K562 (cell line): Measurements from ENCODE around the gene SOX12. TPM values are rescaled to one million over a fixed set of nuclear protein-coding genes. Genes with fewer than 3 reads are reported as not detected.

ENCODE experiments used
- BACH1 ChIP-seq: fragments of 200-800 bp; sonication (Bioruptor generic); IDR thresholded peaks from 2 replicates; pipeline ENCODE4 v1.6.1; 2016; ENCODE audit warnings: missing genetic modification characterization, missing compliant biosample characterization
- CBFA2T3 ChIP-seq: fragments of 450-650 bp; IDR thresholded peaks from 2 replicates; pipeline ENCODE4 v1.6.1; 2017
- EHMT2 ChIP-seq: fragments of 450-650 bp; IDR thresholded peaks from 2 replicates; pipeline ENCODE4 v1.6.1; 2018; ENCODE audit warnings: antibody characterized with exemption
- GABPB1 ChIP-seq: sonication (generic); formaldehyde crosslinking; IDR thresholded peaks from 2 replicates; pipeline ENCODE4 v1.8.0; 2022; ENCODE audit warnings: mild to moderate bottlenecking, missing genetic modification reagents
- GTF2A2 ChIP-seq: IDR thresholded peaks from 2 replicates; pipeline ENCODE4 v1.6.1; 2016; ENCODE audit warnings: mild to moderate bottlenecking, missing genetic modification characterization, missing compliant biosample characterization
- PHB ChIP-seq: fragments of 250-450 bp; sonication (Bioruptor Pico); IDR thresholded peaks from 2 replicates; pipeline ENCODE4 v1.5.0; 2021
- POLR2H ChIP-seq: IDR thresholded peaks from 2 replicates; pipeline ENCODE4 v1.6.1; 2016; ENCODE audit warnings: missing genetic modification characterization, low read depth, mild to moderate bottlenecking, control low read depth, missing compliant biosample characterization, moderate library complexity
- SMARCA5 ChIP-seq: fragments of 450-650 bp; IDR thresholded peaks from 2 replicates; pipeline ENCODE4 v1.6.1; 2016
- TCF3 ChIP-seq: sonication (generic); formaldehyde crosslinking; IDR thresholded peaks from 2 replicates; pipeline ENCODE4 v1.4.0; 2020; ENCODE audit warnings: mild to moderate bottlenecking, missing genetic modification reagents
- ZKSCAN3 ChIP-seq: fragments of 250-450 bp; sonication (Bioruptor Pico); IDR thresholded peaks from 2 replicates; pipeline ENCODE4 v1.4.0; 2020
- polyA plus RNA-seq, 8 experiments: library from polyadenylated mRNA; depleted of rRNA in 4 of 8; stranded (reverse) in 5 of 8; unstranded in 3 of 8; fragments of >200 nt; fragmentation: Nextera tagmentation in 2 of 8; fragmentation: Illumina TruSeq in 1 of 8; extraction: Ambion mirVana in 2 of 8; extraction: Trizol in 1 of 8; gene quantifications; 2 replicates each; pipeline versions ENCODE4 v1.2.1 to v1.2.3, GENCODE V29; 2011 to 2014; ENCODE audit warnings: inconsistent platforms in 1 of 8, missing spikeins in 1 of 8
- total RNA-seq, 7 experiments: library from RNA; depleted of rRNA in 6 of 7; stranded (reverse); fragments of >200 nt in 6 of 7; fragmentation: Illumina TruSeq in 2 of 7; extraction: Trizol in 2 of 7; gene quantifications; 2 replicates each; pipeline versions ENCODE4 v1.2.1 to v1.2.3, GENCODE V29; 2011 to 2021; ENCODE audit warnings: low replicate concordance in 1 of 7
- TF ChIP-seq, protein P1 (sequence below): fragments of 250-450 bp; sonication (Bioruptor Pico); IDR thresholded peaks from 2 replicates; pipeline ENCODE4 v1.8.0; 2022; ENCODE audit warnings: inconsistent platforms, mild to moderate bottlenecking, moderate library complexity, borderline replicate concordance
- TF ChIP-seq, protein P2 (sequence below): fragments of 250-450 bp; sonication (Bioruptor Pico); IDR thresholded peaks from 2 replicates; pipeline ENCODE4 v1.5.0; 2021; ENCODE audit warnings: mild to moderate bottlenecking, borderline replicate concordance
- TF ChIP-seq, protein P3 (sequence below): sonication (generic); formaldehyde crosslinking; IDR thresholded peaks from 2 replicates; pipeline ENCODE4 v1.9.0; 2022; ENCODE audit warnings: mild to moderate bottlenecking, missing genetic modification reagents
- TF ChIP-seq, protein P4 (sequence below): sonication (generic); IDR thresholded peaks from 2 replicates; pipeline ENCODE4 v1.6.1; 2016
- TF ChIP-seq, protein P5 (sequence below): fragments of 250-450 bp; sonication (Bioruptor Pico); IDR thresholded peaks from 2 replicates; pipeline ENCODE4 v1.5.0; 2021; ENCODE audit warnings: mild to moderate bottlenecking, moderate library complexity
- TF ChIP-seq, protein P6 (sequence below): sonication (generic); formaldehyde crosslinking; IDR thresholded peaks from 2 replicates; pipeline ENCODE4 v1.8.1; 2023; ENCODE audit warnings: mild to moderate bottlenecking, missing genetic modification reagents

SOX12 gene
- total and polyA plus RNA-seq, 9 of the 15 experiments (the other 6 are each of a cell fraction or from before 2014, with no cell fraction given) = 0.42 to 26.3 (median 2.6) TPM

DNA sequence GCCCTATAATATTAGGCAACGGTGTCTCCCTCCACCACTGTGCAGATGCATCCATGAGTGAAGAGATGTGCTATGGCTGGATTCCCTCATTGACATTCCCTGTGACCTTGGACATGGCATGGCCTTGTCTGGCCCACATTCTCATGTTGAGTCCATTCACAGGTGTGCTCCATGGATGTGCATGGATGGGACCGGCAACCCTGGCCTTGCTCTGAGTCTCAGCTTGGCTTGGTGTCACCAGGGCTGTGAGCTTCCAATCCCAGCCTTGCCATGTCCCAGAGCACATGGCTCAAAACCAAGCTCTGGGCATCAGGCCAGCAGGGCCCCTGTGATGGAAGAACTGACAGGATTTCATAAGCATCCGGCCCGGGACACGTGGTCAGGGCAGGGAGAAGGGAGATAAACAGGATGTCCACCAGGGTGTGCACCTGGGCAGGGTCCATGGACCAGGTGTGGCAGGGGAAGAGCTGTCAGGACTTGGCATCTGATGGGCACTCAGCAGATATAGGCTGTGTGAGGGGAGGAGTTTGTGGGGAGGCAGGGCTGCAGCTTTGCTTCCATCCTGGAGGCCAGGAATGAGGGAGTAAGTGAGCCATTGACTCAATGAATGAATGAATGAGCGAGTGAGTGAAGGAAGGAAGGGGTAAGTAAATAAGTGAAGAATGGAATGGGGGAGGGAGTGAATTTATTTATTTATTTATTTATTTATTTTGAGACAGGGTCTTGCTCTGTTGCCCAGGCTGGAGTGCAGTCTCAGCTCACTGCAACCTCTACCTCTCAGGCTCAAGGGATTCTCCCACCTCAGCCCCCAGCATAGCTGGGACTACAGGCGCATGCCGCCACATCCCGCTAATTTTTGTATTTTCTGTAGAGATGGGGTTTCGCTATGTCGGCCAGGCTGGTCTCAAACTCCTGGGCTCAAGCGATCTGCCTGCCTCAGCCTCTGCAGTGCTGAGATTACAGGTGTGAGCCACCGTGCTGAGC is 37.2 kb downstream of the SOX12 start (continued):
- TF ChIP-seq, protein P1, sequence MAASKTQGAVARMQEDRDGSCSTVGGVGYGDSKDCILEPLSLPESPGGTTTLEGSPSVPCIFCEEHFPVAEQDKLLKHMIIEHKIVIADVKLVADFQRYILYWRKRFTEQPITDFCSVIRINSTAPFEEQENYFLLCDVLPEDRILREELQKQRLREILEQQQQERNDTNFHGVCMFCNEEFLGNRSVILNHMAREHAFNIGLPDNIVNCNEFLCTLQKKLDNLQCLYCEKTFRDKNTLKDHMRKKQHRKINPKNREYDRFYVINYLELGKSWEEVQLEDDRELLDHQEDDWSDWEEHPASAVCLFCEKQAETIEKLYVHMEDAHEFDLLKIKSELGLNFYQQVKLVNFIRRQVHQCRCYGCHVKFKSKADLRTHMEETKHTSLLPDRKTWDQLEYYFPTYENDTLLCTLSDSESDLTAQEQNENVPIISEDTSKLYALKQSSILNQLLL (CRISPR knock-in tag) = no peak
- TF ChIP-seq, protein P2, sequence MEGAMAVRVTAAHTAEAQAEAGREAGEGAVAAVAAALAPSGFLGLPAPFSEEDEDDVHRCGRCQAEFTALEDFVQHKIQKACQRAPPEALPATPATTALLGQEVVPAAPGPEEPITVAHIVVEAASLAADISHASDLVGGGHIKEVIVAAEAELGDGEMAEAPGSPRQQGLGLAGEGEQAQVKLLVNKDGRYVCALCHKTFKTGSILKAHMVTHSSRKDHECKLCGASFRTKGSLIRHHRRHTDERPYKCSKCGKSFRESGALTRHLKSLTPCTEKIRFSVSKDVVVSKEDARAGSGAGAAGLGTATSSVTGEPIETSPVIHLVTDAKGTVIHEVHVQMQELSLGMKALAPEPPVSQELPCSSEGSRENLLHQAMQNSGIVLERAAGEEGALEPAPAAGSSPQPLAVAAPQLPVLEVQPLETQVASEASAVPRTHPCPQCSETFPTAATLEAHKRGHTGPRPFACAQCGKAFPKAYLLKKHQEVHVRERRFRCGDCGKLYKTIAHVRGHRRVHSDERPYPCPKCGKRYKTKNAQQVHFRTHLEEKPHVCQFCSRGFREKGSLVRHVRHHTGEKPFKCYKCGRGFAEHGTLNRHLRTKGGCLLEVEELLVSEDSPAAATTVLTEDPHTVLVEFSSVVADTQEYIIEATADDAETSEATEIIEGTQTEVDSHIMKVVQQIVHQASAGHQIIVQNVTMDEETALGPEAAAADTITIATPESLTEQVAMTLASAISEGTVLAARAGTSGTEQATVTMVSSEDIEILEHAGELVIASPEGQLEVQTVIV (CRISPR knock-in tag) = peak; percentile 69; the same call in 1 of the 2 replicates
- TF ChIP-seq, protein P3, sequence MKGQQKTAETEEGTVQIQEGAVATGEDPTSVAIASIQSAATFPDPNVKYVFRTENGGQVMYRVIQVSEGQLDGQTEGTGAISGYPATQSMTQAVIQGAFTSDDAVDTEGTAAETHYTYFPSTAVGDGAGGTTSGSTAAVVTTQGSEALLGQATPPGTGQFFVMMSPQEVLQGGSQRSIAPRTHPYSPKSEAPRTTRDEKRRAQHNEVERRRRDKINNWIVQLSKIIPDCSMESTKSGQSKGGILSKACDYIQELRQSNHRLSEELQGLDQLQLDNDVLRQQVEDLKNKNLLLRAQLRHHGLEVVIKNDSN = peak; percentile 97
- TF ChIP-seq EHMT2 (no peak), GABPB1 (CRISPR knock-in tag) (peak; percentile 49; the same call in 1 of the 2 replicates), POLR2H (tag) (peak; percentile 22), TCF3 (CRISPR knock-in tag) (peak; percentile 44; the same call in 1 of the 2 replicates), CBFA2T3 (peak; percentile 57), BACH1 (tag) (peak; percentile 76), ZKSCAN3 (no peak), SMARCA5 (no peak), PHB (CRISPR knock-in tag) (no peak), GTF2A2 (tag) (peak; percentile 72)
- TF ChIP-seq, protein P4, sequence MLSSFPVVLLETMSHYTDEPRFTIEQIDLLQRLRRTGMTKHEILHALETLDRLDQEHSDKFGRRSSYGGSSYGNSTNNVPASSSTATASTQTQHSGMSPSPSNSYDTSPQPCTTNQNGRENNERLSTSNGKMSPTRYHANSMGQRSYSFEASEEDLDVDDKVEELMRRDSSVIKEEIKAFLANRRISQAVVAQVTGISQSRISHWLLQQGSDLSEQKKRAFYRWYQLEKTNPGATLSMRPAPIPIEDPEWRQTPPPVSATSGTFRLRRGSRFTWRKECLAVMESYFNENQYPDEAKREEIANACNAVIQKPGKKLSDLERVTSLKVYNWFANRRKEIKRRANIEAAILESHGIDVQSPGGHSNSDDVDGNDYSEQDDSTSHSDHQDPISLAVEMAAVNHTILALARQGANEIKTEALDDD = no peak
- TF ChIP-seq, protein P5, sequence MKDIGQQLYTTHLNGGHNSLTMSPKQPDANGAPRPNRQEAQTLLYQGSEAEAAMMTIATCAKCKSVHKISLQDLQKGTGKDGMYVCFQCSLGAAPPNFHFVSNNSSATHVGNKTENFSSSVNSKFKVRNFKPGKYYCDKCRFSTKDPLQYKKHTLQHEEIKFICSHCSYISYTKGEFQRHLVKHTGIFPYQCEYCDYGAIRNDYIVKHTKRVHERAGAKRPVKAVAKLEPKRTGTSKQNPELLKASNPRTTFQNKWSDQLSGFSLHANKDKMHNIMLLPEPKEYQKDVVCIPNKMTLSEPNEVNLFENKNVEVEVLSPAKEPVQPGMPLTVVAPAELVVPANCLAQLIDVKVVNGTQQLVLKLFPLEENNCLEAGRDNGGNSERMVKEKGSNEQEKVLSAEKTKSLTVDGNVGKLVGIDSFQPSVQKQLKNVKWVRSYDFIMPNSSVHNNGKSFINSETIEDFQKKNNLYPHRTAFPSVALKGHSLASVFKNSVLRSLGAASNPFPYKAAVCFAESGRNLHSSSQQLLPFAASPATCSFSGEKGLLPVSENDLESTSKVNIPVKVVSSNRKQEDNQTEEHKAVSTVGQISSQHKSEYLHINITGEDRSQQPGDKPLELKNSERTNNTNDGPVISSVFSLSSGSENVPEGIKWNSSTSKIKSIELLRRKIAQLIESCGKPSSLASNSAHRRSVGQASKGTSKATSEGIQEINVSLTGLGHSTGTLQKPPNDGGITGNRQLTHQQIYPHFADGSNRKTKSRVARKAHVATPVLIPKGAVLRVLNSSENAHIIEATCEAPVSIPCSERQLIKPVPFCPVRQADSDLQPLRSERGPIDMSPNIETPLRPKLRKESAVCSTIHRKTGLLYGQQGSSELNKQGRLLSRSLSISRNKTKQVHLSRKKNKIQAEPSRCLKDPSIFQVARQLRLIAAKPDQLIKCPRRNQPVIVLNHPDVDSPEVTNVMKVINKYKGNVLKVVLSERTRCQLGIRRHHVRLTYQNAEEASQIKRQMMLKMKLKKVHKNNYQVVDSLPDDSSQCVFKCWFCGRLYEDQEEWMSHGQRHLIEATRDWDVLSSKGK (CRISPR knock-in tag) = no peak
- TF ChIP-seq, protein P6, sequence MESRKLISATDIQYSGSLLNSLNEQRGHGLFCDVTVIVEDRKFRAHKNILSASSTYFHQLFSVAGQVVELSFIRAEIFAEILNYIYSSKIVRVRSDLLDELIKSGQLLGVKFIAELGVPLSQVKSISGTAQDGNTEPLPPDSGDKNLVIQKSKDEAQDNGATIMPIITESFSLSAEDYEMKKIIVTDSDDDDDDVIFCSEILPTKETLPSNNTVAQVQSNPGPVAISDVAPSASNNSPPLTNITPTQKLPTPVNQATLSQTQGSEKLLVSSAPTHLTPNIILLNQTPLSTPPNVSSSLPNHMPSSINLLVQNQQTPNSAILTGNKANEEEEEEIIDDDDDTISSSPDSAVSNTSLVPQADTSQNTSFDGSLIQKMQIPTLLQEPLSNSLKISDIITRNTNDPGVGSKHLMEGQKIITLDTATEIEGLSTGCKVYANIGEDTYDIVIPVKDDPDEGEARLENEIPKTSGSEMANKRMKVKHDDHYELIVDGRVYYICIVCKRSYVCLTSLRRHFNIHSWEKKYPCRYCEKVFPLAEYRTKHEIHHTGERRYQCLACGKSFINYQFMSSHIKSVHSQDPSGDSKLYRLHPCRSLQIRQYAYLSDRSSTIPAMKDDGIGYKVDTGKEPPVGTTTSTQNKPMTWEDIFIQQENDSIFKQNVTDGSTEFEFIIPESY = no peak
